IMR-90 (cell line): Measurements from ENCODE around the gene EIF4G3.

Experiments used
- BHLHE40 ChIP-seq: fragments of 150-350 bp; IDR thresholded peaks from 2 replicates; pipeline ENCODE4 v1.6.1; 2016; ENCODE audit warnings: mild to moderate bottlenecking, low read depth, low read length
- CTCF ChIP-seq: conservative IDR thresholded peaks from 2 replicates; pipeline ENCODE4 v1.5.1; 2012; ENCODE audit warnings: mild to moderate bottlenecking, low read depth, low read length, improper control_type of control experiment
- MAZ ChIP-seq: IDR thresholded peaks from 2 replicates; pipeline ENCODE4 v1.6.1; 2012; ENCODE audit warnings: low read depth, mild to moderate bottlenecking, low read length, improper control_type of control experiment, moderate library complexity, borderline replicate concordance
- MXI1 ChIP-seq: IDR thresholded peaks from 2 replicates; pipeline ENCODE4 v1.6.1; 2012; ENCODE audit warnings: low read depth, mild to moderate bottlenecking, low read length, moderate library complexity, borderline replicate concordance
- POLR2A ChIP-seq: IDR thresholded peaks from 2 replicates; pipeline ENCODE4 v1.6.1; 2012; ENCODE audit warnings: mild to moderate bottlenecking, low read depth, low read length
- RCOR1 ChIP-seq: IDR thresholded peaks from 2 replicates; pipeline ENCODE4 v1.6.1; 2012; ENCODE audit warnings: mild to moderate bottlenecking, low read length, improper control_type of control experiment; ENCODE audit not compliant: insufficient replicate concordance
- RFX5 ChIP-seq: IDR thresholded peaks from 2 replicates; pipeline ENCODE4 v1.8.0; 2012; ENCODE audit warnings: low read depth, mild to moderate bottlenecking, low read length, moderate library complexity
- SMC3 ChIP-seq: fragments of 150-350 bp; IDR thresholded peaks from 2 replicates; pipeline ENCODE4 v1.6.1; 2016; ENCODE audit warnings: low read depth, mild to moderate bottlenecking, antibody characterized with exemption, low read length, moderate library complexity
- USF2 ChIP-seq: fragments of 150-350 bp; IDR thresholded peaks from 2 replicates; pipeline ENCODE4 v1.6.1; 2017; ENCODE audit warnings: mild to moderate bottlenecking, antibody characterized with exemption, low read length, low read depth

GRCh38 chr1:21067551-21068227 is 109.0 kb downstream of the EIF4G3 start:
- TF ChIP-seq USF2, result no peak
- TF ChIP-seq CTCF, result no peak
- TF ChIP-seq RCOR1, result no peak
- TF ChIP-seq POLR2A, result no peak
- TF ChIP-seq RFX5, result no peak
- no peak for TF ChIP-seq SMC3
- no peak for TF ChIP-seq BHLHE40
- no peak for TF ChIP-seq MAZ
- no peak for TF ChIP-seq MXI1
